Fibroblast of lung (primary cell): Measurements from ENCODE around the gene TBL1X. TPM values are rescaled to one million over a fixed set of nuclear protein-coding genes. Genes with fewer than 3 reads are reported as not detected.

Source experiments
- DNase-seq, 2 donors: peaks; one replicate each; pipeline versions ENCODE4 v3.0.0 to v3.0.0-alpha.2; 2010; ENCODE audit warnings: low read depth in 2 of 2
- H2AFZ ChIP-seq: 2 replicates; pipeline ENCODE4 v1.5.1; 2012; ENCODE audit warnings: low read length, control low read depth, inconsistent platforms
- H3K27ac ChIP-seq: 2 replicates; pipeline ENCODE4 v1.5.1; 2011; ENCODE audit warnings: low read length, control low read depth; ENCODE audit not compliant: insufficient read depth
- H3K27me3 ChIP-seq: 2 replicates; pipeline ENCODE4 v1.5.1; 2011; ENCODE audit warnings: mild to moderate bottlenecking, low read length; ENCODE audit not compliant: control insufficient read depth, insufficient read depth
- H3K36me3 ChIP-seq: 2 replicates; pipeline ENCODE4 v1.5.1; 2011; ENCODE audit warnings: low read length; ENCODE audit not compliant: control insufficient read depth, insufficient read depth
- H3K4me1 ChIP-seq: 2 replicates; pipeline ENCODE4 v1.5.1; 2011; ENCODE audit warnings: low read length; ENCODE audit not compliant: control insufficient read depth, insufficient read depth; ENCODE audit errors: extremely low read depth
- H3K4me2 ChIP-seq: 2 replicates; pipeline ENCODE4 v1.5.1; 2011; ENCODE audit warnings: low read length, control low read depth; ENCODE audit not compliant: insufficient read depth; ENCODE audit errors: extremely low read depth
- H3K4me3 ChIP-seq, 4 experiments: fragments of 200-600 bp in 1 of 4; sonication (generic) in 1 of 4; replicated peaks in 1 of 4; 2 replicates each; pipeline ENCODE4 v1.5.1; 2011 to 2016; ENCODE audit warnings: low read length in 4 of 4, low read depth in 3 of 4, mild to moderate bottlenecking in 3 of 4, control low read depth in 2 of 4, inconsistent platforms in 1 of 4, mixed read lengths in 1 of 4; ENCODE audit not compliant: insufficient read depth in 1 of 4; ENCODE audit errors: control extremely low read depth in 1 of 4
- H3K79me2 ChIP-seq: 2 replicates; pipeline ENCODE4 v1.5.1; 2012; ENCODE audit warnings: mild to moderate bottlenecking, low read length, inconsistent platforms; ENCODE audit not compliant: control insufficient read depth, insufficient read depth
- H3K9ac ChIP-seq: 2 replicates; pipeline ENCODE4 v1.5.1; 2011; ENCODE audit warnings: mild to moderate bottlenecking, low read length, control low read depth; ENCODE audit not compliant: insufficient read depth
- H3K9me3 ChIP-seq: 2 replicates; pipeline ENCODE4 v1.5.1; 2012; ENCODE audit warnings: low read depth, low read length; ENCODE audit not compliant: control insufficient read depth, insufficient read depth
- H4K20me1 ChIP-seq: 2 replicates; pipeline ENCODE4 v1.5.1; 2011; ENCODE audit warnings: low read length; ENCODE audit not compliant: control insufficient read depth, insufficient read depth; ENCODE audit errors: extremely low read depth
- EZH2 ChIP-seq: IDR thresholded peaks from 2 replicates; pipeline ENCODE4 v1.5.1; 2012; ENCODE audit warnings: low read length, control low read depth, mild to moderate bottlenecking; ENCODE audit errors: missing control alignments
- polyA plus RNA-seq, 2 donors: library from polyadenylated mRNA; depleted of rRNA in 1 of 2; stranded (reverse) in 1 of 2; unstranded in 1 of 2; fragments of >200 nt; gene quantifications; 2 replicates each; pipeline ENCODE4 v1.2.1, GENCODE V29; 2011 to 2012; ENCODE audit warnings: missing spikeins in 1 of 2
- total RNA-seq: library from RNA; depleted of rRNA; stranded (reverse); fragments of >200 nt; gene quantifications from 2 replicates; pipeline ENCODE4 v1.2.1, GENCODE V29; 2014
- TF ChIP-seq, protein P1 (sequence below), 2 donors: IDR thresholded peaks in 1 of 2; conservative IDR thresholded peaks in 1 of 2; 1 replicate in 1 of 2; 2 replicates in 1 of 2; pipeline ENCODE4 v1.5.1; 2011 to 2012; ENCODE audit warnings: low read length in 2 of 2, control low read depth in 1 of 2, inconsistent platforms in 1 of 2, low read depth in 1 of 2, mild to moderate bottlenecking in 1 of 2

TBL1X gene
- total and polyA plus RNA-seq, 2 donors (not counting 1 experiment from before 2014, with no cell fraction given) = 25.8 to 29.4 TPM

DNA sequence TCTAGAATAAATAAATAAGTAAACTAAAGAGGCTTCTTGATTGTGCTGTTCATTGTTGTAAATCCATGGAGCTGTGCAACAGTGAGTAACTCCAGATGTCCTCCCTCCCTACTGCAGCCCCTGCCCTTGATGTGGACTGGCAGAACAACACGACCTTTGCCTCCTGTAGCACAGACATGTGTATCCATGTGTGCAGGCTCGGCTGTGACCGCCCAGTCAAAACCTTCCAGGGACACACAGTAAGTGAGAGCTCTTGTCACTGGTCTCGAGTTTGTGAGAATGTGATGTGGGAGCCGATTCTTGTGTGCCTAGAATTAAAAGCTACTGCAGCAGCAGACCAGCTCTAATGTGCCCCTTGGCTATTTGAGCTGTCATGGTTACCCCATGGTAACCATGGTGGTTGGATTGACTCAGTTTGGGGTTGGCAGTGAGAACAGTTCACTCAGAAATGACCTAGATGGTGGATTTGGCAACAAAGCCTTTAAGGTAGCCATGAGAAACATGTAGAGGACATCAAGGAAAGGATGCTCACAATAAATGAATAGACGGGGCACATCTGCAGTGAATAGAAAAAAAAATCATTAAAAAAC is 240.1 kb downstream of the TBL1X start:
- H2AFZ ChIP-seq = no peak overlapping the region
- DNase-seq = no peak
- H3K9ac ChIP-seq = no peak overlapping the region
- H3K36me3 ChIP-seq = peaks cover 5% of the 10 kb centered on the region
- no peak overlapping the region for H3K4me2 ChIP-seq
- TF ChIP-seq, protein P1, sequence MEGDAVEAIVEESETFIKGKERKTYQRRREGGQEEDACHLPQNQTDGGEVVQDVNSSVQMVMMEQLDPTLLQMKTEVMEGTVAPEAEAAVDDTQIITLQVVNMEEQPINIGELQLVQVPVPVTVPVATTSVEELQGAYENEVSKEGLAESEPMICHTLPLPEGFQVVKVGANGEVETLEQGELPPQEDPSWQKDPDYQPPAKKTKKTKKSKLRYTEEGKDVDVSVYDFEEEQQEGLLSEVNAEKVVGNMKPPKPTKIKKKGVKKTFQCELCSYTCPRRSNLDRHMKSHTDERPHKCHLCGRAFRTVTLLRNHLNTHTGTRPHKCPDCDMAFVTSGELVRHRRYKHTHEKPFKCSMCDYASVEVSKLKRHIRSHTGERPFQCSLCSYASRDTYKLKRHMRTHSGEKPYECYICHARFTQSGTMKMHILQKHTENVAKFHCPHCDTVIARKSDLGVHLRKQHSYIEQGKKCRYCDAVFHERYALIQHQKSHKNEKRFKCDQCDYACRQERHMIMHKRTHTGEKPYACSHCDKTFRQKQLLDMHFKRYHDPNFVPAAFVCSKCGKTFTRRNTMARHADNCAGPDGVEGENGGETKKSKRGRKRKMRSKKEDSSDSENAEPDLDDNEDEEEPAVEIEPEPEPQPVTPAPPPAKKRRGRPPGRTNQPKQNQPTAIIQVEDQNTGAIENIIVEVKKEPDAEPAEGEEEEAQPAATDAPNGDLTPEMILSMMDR (conservative IDR thresholded peaks at IDR 0.05 in 1 of 2, IDR thresholded peaks at IDR 0.05 in 1 of 2; ENCODE audit: low read depth in 1 of 2, low read length in 2 of 2) = no peak
- TF ChIP-seq EZH2 = no peak
- no peaks in the 10 kb centered on the region for H4K20me1 ChIP-seq
- H3K79me2 ChIP-seq = no peaks in the 10 kb centered on the region
- H3K27me3 ChIP-seq = no peaks in the 10 kb centered on the region
- no peaks in the 10 kb centered on the region for H3K4me1 ChIP-seq
- H3K4me3 ChIP-seq = no peak overlapping the region
- H3K27ac ChIP-seq = no peak overlapping the region
- no peaks in the 10 kb centered on the region for H3K9me3 ChIP-seq

DNA sequence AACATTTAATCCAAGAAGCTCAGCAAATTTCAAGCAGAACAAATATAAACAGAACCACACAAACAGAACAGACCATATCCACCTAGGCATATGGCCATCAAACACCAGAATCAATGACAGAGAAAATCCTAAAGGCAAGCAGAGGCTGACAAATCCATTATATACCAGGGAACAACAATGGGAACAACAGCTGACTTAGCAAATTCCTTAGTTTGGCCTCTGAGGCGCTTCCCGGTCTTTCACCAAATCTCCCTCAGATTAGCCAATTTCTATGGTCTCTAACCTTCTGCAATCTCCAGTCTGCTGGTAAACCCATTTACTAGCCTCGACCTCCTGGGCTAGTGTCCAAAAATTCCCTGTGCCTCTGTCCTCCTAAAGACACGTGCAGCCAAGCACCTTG is 241.6 kb downstream of the TBL1X start:
- no peak overlapping the region for H3K9ac ChIP-seq
- H3K27me3 ChIP-seq = no peaks in the 10 kb centered on the region
- no peak for TF ChIP-seq EZH2
- TF ChIP-seq, protein P1 (conservative IDR thresholded peaks at IDR 0.05 in 1 of 2, IDR thresholded peaks at IDR 0.05 in 1 of 2; ENCODE audit: low read depth in 1 of 2, low read length in 2 of 2) = no peak
- H3K4me2 ChIP-seq = no peak overlapping the region
- H3K36me3 ChIP-seq = peaks cover 5% of the 10 kb centered on the region
- H2AFZ ChIP-seq = no peak overlapping the region
- H3K4me3 ChIP-seq = no peak overlapping the region
- no peaks in the 10 kb centered on the region for H4K20me1 ChIP-seq
- H3K79me2 ChIP-seq = no peaks in the 10 kb centered on the region
- DNase-seq = no peak
- no peaks in the 10 kb centered on the region for H3K9me3 ChIP-seq
- no peaks in the 10 kb centered on the region for H3K4me1 ChIP-seq
- no peak overlapping the region for H3K27ac ChIP-seq

DNA sequence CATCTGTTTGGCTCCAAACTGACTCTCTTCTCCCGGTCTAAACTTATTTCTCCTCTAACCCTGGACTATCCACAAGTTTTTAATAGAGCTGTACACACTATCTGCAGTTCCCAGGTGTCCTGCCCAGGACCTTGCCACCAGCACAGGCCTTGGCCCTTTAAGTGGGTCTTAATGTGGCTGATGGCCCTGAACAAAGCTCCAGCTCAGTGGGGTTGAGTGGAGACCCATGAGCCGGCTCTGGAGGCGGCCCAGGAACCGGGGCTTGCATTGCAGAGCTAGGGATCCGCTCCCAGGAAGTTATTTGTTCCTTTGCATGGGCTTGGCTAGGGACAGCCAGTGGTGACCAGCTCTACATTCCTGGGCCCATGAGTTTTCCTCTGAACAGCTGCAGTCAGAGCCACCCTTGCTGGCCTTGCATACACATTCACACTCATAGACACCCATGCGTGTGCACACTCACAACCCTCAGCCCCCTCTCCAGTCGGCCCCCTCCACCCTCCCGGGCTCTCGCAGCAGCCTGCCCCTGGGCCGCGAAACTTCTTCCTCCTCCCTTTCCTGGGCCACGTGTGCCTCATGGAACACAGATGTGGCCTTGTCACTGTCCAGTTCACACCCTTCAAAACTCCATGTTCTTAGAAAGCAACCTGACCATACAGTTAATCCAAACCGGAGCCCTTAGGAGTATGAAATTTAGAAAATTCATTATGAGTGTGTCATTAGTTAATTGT is 242.6 kb downstream of the TBL1X start:
- H3K9me3 ChIP-seq = no peaks in the 10 kb centered on the region
- H2AFZ ChIP-seq = no peak overlapping the region
- no peaks in the 10 kb centered on the region for H3K79me2 ChIP-seq
- TF ChIP-seq, protein P1 (conservative IDR thresholded peaks at IDR 0.05 in 1 of 2, IDR thresholded peaks at IDR 0.05 in 1 of 2; ENCODE audit: low read depth in 1 of 2, low read length in 2 of 2) = no peak
- no peak for TF ChIP-seq EZH2
- H3K27me3 ChIP-seq = no peaks in the 10 kb centered on the region
- DNase-seq = no peak
- H3K4me1 ChIP-seq = no peaks in the 10 kb centered on the region
- H3K36me3 ChIP-seq = peaks cover 7% of the 10 kb centered on the region
- no peak overlapping the region for H3K4me2 ChIP-seq
- no peak overlapping the region for H3K9ac ChIP-seq
- no peak overlapping the region for H3K27ac ChIP-seq
- no peaks in the 10 kb centered on the region for H4K20me1 ChIP-seq
- H3K4me3 ChIP-seq = no peak overlapping the region
